Measurements from ENCODE around the gene PLCB1.
"Not testable (repeated sequence)": the region's sequence is repeated elsewhere in the genome, so short reads cannot be mapped to it uniquely, and the experiment has no call there.

The PLCB1 gene

GRCh38 chr20:8808202-8808535 lies 676.1 kb downstream of the PLCB1 start:
- no peak for DNase-seq

- no peak for DNase-seq
Measured at GRCh38 chr20:8809107-8809953, 677.3 kb downstream of the PLCB1 start.

- no peak for DNase-seq
Measured at GRCh38 chr20:8811801-8812594, 679.9 kb downstream of the PLCB1 start.

- no peak for DNase-seq
Measured at GRCh38 chr20:8812817-8813216, 680.8 kb downstream of the PLCB1 start.

GRCh38 chr20:8815208-8815607 lies 683.1 kb downstream of the PLCB1 start:
- no peak for DNase-seq

- no peak for DNase-seq
Measured at GRCh38 chr20:8829256-8829655, 697.2 kb downstream of the PLCB1 start.

- DNase-seq, result not testable (repeated sequence)
Measured at GRCh38 chr20:8834294-8834693, 702.2 kb downstream of the PLCB1 start.

GRCh38 chr20:8834851-8835250 lies 702.8 kb downstream of the PLCB1 start:
- DNase-seq, result no peak

GRCh38 chr20:8837396-8837795 lies 705.3 kb downstream of the PLCB1 start:
- no peak for DNase-seq

GRCh38 chr20:8842525-8842924 lies 710.5 kb downstream of the PLCB1 start:
- no peak for DNase-seq

GRCh38 chr20:8844179-8844578 lies 712.1 kb downstream of the PLCB1 start:
- no peak for DNase-seq

GRCh38 chr20:8849990-8850389 lies 717.9 kb downstream of the PLCB1 start:
- DNase-seq, result no peak

- no peak for DNase-seq
Measured at GRCh38 chr20:8851446-8851845, 719.4 kb downstream of the PLCB1 start.

- not testable (repeated sequence) for DNase-seq
Measured at GRCh38 chr20:8851919-8852318, 719.9 kb downstream of the PLCB1 start.

GRCh38 chr20:8853211-8853610 lies 721.1 kb downstream of the PLCB1 start:
- not testable (repeated sequence) for DNase-seq

GRCh38 chr20:8853805-8854338 lies 721.8 kb downstream of the PLCB1 start:
- no peak for DNase-seq

- DNase-seq, result no peak
Measured at GRCh38 chr20:8854571-8854970, 722.5 kb downstream of the PLCB1 start.

GRCh38 chr20:8855315-8855714 lies 723.2 kb downstream of the PLCB1 start:
- DNase-seq, result no peak

- DNase-seq, result no peak
Measured at GRCh38 chr20:8856668-8857067, 724.6 kb downstream of the PLCB1 start.

GRCh38 chr20:8858181-8858787 lies 726.2 kb downstream of the PLCB1 start:
- no peak for DNase-seq

GRCh38 chr20:8860011-8860495 lies 728.0 kb downstream of the PLCB1 start:
- DNase-seq, result no peak

GRCh38 chr20:8862092-8862491 lies 730.0 kb downstream of the PLCB1 start:
- no peak for DNase-seq

- no peak for DNase-seq
Measured at GRCh38 chr20:8865636-8866035, 733.6 kb downstream of the PLCB1 start.
